GM19452 (cell line): Measurements from ENCODE around the gene PRDM4.
"Not testable (repeated sequence)": the region's sequence is repeated elsewhere in the genome, so short reads cannot be mapped to it uniquely, and the experiment has no call there.

ENCODE experiments used
- ATAC-seq: cut with Tn5 transposase; IDR thresholded peaks from one replicate; pipeline ENCODE4 v1.9.1; 2021; ENCODE audit not compliant: unreplicated experiment

Gene PRDM4

GRCh38 chr12:107704041-107704440 is 56.9 kb downstream of the PRDM4 start:
- ATAC-seq, result no peak

GRCh38 chr12:107702106-107702505 is 58.8 kb downstream of the PRDM4 start:
- no peak for ATAC-seq

- not testable (repeated sequence) for ATAC-seq
Observed at GRCh38 chr12:107695772-107696171, 65.2 kb downstream of the PRDM4 start.

- ATAC-seq, result peak; percentile 86
Observed at GRCh38 chr12:107685360-107686248, 75.3 kb downstream of the PRDM4 start, which contains the start of gene PWP1. Gene PWP1, plus strand, starts transcription at chr12:107685799. Its CDS starts 101 bp downstream, at chr12:107685900.

GRCh38 chr12:107684990-107685359 is 76.0 kb downstream of the PRDM4 start:
- no peak for ATAC-seq

GRCh38 chr12:107684029-107684795 is 76.7 kb downstream of the PRDM4 start:
- ATAC-seq, result no peak
